ENCODE results near the gene CNMD.

GRCh38 chr13:52707375-52707774, 32.2 kb downstream of the CNMD start:
- TF ChIP-seq MAX (IDR thresholded peaks at IDR 0.05) (no peak), FOXM1 (IDR thresholded peaks at IDR 0.05; ENCODE audit: borderline replicate concordance, low read depth) (no peak), CEBPB (IDR thresholded peaks at IDR 0.05) (no peak)

All from Ishikawa (cell line).